ENCODE results near the gene HORMAD2.
A peak's percentile ranks its signal among the peaks of the same experiment; 100 is the strongest.

Gene HORMAD2

DNA sequence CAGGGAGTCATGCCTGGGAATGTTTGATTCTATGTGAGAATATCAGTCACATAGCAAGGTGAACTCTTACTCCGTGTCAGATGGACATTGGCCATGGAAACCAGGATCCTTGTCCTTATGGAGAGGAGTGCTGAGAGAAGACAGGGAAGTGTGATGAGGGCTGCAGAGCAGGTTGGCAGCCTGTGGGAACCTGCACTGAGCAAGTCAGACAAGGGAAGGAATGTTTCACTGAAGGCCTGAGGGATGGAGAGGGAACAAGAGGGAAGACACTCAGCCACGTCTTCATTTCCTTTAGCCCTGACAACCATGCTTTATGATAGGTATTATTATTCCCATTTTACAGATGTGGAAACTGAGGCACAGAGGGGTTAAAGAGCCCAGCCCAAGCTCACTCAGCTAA is 38.4 kb upstream of the HORMAD2 start:
- TF ChIP-seq FOXM1 (IDR thresholded peaks at IDR 0.05; ENCODE audit: borderline replicate concordance, low read depth) (no peak), YY1 (IDR thresholded peaks at IDR 0.05; ENCODE audit: low read depth) (no peak), EP300 (IDR thresholded peaks at IDR 0.05; ENCODE audit: borderline replicate concordance) (no peak), REST (IDR thresholded peaks at IDR 0.05; ENCODE audit: low read depth) (no peak), CEBPB (IDR thresholded peaks at IDR 0.05) (no peak), TEAD4 (IDR thresholded peaks at IDR 0.05) (no peak), USF1 (IDR thresholded peaks at IDR 0.05) (no peak), CREB1 (IDR thresholded peaks at IDR 0.05; ENCODE audit: low read depth) (no peak), RAD21 (IDR thresholded peaks at IDR 0.05; ENCODE audit: low read depth) (no peak), EGR1 (IDR thresholded peaks at IDR 0.05) (no peak)

GRCh38 chr22:30043161-30043560 is 37.1 kb upstream of the HORMAD2 start:
- TF ChIP-seq USF1 (IDR thresholded peaks at IDR 0.05) (no peak), RAD21 (IDR thresholded peaks at IDR 0.05; ENCODE audit: low read depth) (no peak), EGR1 (IDR thresholded peaks at IDR 0.05) (no peak), TCF12 (IDR thresholded peaks at IDR 0.05; ENCODE audit: low read depth) (no peak), EP300 (IDR thresholded peaks at IDR 0.05; ENCODE audit: borderline replicate concordance) (no peak), TEAD4 (IDR thresholded peaks at IDR 0.05) (no peak), NFIC (IDR thresholded peaks at IDR 0.05) (no peak), ZBTB7A (IDR thresholded peaks at IDR 0.05; ENCODE audit: low read depth) (no peak), CEBPB (IDR thresholded peaks at IDR 0.05) (no peak), REST (IDR thresholded peaks at IDR 0.05; ENCODE audit: low read depth) (no peak), FOXM1 (IDR thresholded peaks at IDR 0.05; ENCODE audit: borderline replicate concordance, low read depth) (no peak), YY1 (IDR thresholded peaks at IDR 0.05; ENCODE audit: low read depth) (no peak), TAF1 (IDR thresholded peaks at IDR 0.05; ENCODE audit: low read depth) (no peak), CREB1 (IDR thresholded peaks at IDR 0.05; ENCODE audit: low read depth) (no peak)
- TF ChIP-seq, protein P1, sequence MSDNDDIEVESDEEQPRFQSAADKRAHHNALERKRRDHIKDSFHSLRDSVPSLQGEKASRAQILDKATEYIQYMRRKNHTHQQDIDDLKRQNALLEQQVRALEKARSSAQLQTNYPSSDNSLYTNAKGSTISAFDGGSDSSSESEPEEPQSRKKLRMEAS (IDR thresholded peaks at IDR 0.05), result no peak

- TF ChIP-seq CEBPB (IDR thresholded peaks at IDR 0.05) (no peak), FOXM1 (IDR thresholded peaks at IDR 0.05; ENCODE audit: borderline replicate concordance, low read depth) (no peak), NFIC (IDR thresholded peaks at IDR 0.05) (peak; percentile 29; the same call in 1 of the 2 replicates)
These were observed 35.9 kb upstream of the HORMAD2 start for GRCh38 chr22:30044369-30044768.

DNA sequence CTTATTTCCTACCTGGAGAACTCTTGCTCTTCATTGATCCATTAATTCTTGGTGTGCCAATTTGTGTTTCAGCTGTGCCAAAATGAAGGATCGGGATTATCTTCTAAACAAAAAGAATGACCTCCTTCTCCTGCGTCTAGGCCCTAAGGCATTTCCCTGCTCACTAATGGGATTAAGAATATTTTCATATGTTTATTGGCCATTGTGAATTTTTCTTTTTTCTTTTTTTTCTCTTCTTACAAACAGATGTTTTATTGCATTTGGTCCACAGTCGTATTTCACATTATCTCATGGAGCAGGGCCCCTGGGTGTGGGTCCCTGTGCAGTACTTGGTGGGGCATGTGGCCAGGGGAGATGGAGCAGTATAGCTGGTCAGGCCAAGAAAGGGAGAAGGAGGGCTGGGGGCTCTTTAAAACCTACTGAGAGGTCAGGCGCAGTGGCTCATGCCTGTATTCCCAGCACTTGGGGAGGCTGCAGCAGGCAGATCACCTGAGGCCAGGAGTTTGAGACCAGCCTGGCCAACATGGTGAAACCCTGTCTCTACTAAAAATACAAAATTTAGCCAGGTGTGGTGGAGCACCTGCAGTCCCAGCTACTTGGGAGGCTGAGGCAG is 35.3 kb upstream of the HORMAD2 start:
- TF ChIP-seq RAD21 (IDR thresholded peaks at IDR 0.05; ENCODE audit: low read depth) (no peak), TAF1 (IDR thresholded peaks at IDR 0.05; ENCODE audit: low read depth) (no peak), EP300 (IDR thresholded peaks at IDR 0.05; ENCODE audit: borderline replicate concordance) (no peak), USF1 (IDR thresholded peaks at IDR 0.05) (no peak), ZBTB7A (IDR thresholded peaks at IDR 0.05; ENCODE audit: low read depth) (no peak), YY1 (IDR thresholded peaks at IDR 0.05; ENCODE audit: low read depth) (no peak), TCF12 (IDR thresholded peaks at IDR 0.05; ENCODE audit: low read depth) (no peak), CREB1 (IDR thresholded peaks at IDR 0.05; ENCODE audit: low read depth) (no peak)
- TF ChIP-seq, protein P1 (IDR thresholded peaks at IDR 0.05), result no peak

- no peak for TF ChIP-seq NFIC (IDR thresholded peaks at IDR 0.05)
- no peak for TF ChIP-seq EGR1 (IDR thresholded peaks at IDR 0.05)
These were observed 34.8 kb upstream of the HORMAD2 start for GRCh38 chr22:30045494-30045887.
